K562 (cell line): Measurements from ENCODE around the gene EFNB3. TPM values are rescaled to one million over a fixed set of nuclear protein-coding genes. Genes with fewer than 3 reads are reported as not detected.

Experiments used
- BRCA1 ChIP-seq, 2 experiments: fragments of 450-650 bp in 1 of 2; sonication (generic) in 1 of 2; formaldehyde crosslinking in 1 of 2; IDR thresholded peaks; 2 replicates each; pipeline versions ENCODE4 v1.5.0 to v1.6.1; 2017 to 2020; ENCODE audit warnings: mild to moderate bottlenecking in 1 of 2, missing genetic modification reagents in 1 of 2
- MEF2D ChIP-seq: conservative IDR thresholded peaks from 2 replicates; pipeline ENCODE4 v1.6.1; 2016; ENCODE audit warnings: low read depth, missing genetic modification characterization, missing compliant biosample characterization
- OTX1 ChIP-seq: fragments of 450-650 bp; formaldehyde crosslinking; IDR thresholded peaks from 2 replicates; pipeline ENCODE4 v1.4.0; 2022; ENCODE audit warnings: mild to moderate bottlenecking
- U2AF2 ChIP-seq: fragments of 200-400 bp; formaldehyde crosslinking; optimal IDR thresholded peaks from 2 replicates; pipeline ENCODE3; 2017; ENCODE audit warnings: low read depth, mild to moderate bottlenecking, low read length
- polyA plus RNA-seq, 8 experiments: library from polyadenylated mRNA; depleted of rRNA in 4 of 8; stranded (reverse) in 5 of 8; unstranded in 3 of 8; fragments of >200 nt; fragmentation: Nextera tagmentation in 2 of 8; fragmentation: Illumina TruSeq in 1 of 8; extraction: Ambion mirVana in 2 of 8; extraction: Trizol in 1 of 8; gene quantifications; 2 replicates each; pipeline versions ENCODE4 v1.2.1 to v1.2.3, GENCODE V29; 2011 to 2014; ENCODE audit warnings: inconsistent platforms in 1 of 8, missing spikeins in 1 of 8
- total RNA-seq, 7 experiments: library from RNA; depleted of rRNA in 6 of 7; stranded (reverse); fragments of >200 nt in 6 of 7; fragmentation: Illumina TruSeq in 2 of 7; extraction: Trizol in 2 of 7; gene quantifications; 2 replicates each; pipeline versions ENCODE4 v1.2.1 to v1.2.3, GENCODE V29; 2011 to 2021; ENCODE audit warnings: low replicate concordance in 1 of 7
- TF ChIP-seq, protein P1 (sequence below): fragments of 200-800 bp; sonication (Bioruptor generic); IDR thresholded peaks from 2 replicates; pipeline ENCODE4 v1.6.1; 2016; ENCODE audit warnings: missing genetic modification characterization, missing compliant biosample characterization
- TF ChIP-seq, protein P2 (sequence below): fragments of 250-450 bp; sonication (Bioruptor Pico); IDR thresholded peaks from 2 replicates; pipeline ENCODE4 v1.8.0; 2022; ENCODE audit warnings: inconsistent platforms

The EFNB3 gene
- total and polyA plus RNA-seq, 9 of the 15 experiments (the other 6 are each of a cell fraction or from before 2014, with no cell fraction given): not detected

DNA sequence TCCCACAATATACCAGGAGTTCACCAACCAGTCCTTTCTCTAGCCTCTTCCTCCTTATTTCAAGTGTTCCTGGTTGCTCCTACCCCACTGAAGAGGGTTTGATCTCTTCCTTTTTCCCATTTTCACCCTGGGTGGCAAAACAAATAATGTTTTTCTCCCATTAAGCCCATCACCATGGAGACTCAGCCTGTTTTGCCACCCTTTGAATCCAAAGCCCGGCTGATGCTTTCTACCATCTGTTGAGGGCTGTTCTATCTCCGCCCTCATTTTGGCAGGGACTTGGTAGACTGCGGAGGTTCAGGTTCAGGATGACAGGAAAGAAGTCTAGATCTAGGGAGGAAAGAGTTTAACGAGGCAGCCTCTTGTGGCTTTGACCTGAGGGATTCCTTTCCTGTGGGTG lies 15.1 kb downstream of the EFNB3 start (continued):
- TF ChIP-seq, protein P1, sequence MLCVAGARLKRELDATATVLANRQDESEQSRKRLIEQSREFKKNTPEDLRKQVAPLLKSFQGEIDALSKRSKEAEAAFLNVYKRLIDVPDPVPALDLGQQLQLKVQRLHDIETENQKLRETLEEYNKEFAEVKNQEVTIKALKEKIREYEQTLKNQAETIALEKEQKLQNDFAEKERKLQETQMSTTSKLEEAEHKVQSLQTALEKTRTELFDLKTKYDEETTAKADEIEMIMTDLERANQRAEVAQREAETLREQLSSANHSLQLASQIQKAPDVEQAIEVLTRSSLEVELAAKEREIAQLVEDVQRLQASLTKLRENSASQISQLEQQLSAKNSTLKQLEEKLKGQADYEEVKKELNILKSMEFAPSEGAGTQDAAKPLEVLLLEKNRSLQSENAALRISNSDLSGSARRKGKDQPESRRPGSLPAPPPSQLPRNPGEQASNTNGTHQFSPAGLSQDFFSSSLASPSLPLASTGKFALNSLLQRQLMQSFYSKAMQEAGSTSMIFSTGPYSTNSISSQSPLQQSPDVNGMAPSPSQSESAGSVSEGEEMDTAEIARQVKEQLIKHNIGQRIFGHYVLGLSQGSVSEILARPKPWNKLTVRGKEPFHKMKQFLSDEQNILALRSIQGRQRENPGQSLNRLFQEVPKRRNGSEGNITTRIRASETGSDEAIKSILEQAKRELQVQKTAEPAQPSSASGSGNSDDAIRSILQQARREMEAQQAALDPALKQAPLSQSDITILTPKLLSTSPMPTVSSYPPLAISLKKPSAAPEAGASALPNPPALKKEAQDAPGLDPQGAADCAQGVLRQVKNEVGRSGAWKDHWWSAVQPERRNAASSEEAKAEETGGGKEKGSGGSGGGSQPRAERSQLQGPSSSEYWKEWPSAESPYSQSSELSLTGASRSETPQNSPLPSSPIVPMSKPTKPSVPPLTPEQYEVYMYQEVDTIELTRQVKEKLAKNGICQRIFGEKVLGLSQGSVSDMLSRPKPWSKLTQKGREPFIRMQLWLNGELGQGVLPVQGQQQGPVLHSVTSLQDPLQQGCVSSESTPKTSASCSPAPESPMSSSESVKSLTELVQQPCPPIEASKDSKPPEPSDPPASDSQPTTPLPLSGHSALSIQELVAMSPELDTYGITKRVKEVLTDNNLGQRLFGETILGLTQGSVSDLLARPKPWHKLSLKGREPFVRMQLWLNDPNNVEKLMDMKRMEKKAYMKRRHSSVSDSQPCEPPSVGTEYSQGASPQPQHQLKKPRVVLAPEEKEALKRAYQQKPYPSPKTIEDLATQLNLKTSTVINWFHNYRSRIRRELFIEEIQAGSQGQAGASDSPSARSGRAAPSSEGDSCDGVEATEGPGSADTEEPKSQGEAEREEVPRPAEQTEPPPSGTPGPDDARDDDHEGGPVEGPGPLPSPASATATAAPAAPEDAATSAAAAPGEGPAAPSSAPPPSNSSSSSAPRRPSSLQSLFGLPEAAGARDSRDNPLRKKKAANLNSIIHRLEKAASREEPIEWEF (CRISPR knock-in tag): no peak
- TF ChIP-seq BRCA1 (IDR thresholded peaks at IDR 0.05): no peak
- TF ChIP-seq BRCA1 (CRISPR knock-in tag; IDR thresholded peaks at IDR 0.05): no peak
- TF ChIP-seq, protein P2, sequence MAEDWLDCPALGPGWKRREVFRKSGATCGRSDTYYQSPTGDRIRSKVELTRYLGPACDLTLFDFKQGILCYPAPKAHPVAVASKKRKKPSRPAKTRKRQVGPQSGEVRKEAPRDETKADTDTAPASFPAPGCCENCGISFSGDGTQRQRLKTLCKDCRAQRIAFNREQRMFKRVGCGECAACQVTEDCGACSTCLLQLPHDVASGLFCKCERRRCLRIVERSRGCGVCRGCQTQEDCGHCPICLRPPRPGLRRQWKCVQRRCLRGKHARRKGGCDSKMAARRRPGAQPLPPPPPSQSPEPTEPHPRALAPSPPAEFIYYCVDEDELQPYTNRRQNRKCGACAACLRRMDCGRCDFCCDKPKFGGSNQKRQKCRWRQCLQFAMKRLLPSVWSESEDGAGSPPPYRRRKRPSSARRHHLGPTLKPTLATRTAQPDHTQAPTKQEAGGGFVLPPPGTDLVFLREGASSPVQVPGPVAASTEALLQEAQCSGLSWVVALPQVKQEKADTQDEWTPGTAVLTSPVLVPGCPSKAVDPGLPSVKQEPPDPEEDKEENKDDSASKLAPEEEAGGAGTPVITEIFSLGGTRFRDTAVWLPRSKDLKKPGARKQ (CRISPR knock-in tag): no peak
- no peak for TF ChIP-seq OTX1
- no peak for TF ChIP-seq MEF2D (tag)
- no peak for TF ChIP-seq U2AF2
